Embryonic facial prominence (tissue), 1 donor: ENCODE measurements around the gene CCDC85C.

Experiments used
- DNase-seq: peaks from one replicate; pipeline ENCODE4 v3.0.0-alpha.2; 2016; ENCODE audit errors: extremely low spot score

The CCDC85C gene

GRCh38 chr14:99475660-99476059, 128.3 kb downstream of the CCDC85C start:
- no peak for DNase-seq

DNA sequence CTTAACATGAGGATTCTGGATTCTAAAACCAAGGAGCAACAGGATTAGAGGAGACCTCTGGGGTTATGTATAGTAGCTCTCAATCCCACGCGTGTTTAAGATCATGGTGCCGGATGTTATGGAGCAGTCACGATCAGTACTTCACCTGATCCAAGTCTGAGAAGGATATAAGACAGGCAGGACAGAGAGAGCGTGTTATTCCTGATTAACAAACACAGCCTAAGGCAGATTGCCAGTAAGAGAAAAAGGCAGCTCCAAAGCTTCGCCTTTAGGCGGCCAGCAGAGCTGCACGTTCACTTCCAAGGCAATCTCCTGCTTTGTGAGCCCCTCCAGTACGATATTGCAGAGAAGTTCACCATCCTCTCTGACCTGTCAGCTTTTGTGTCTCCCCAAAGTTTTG, 128.8 kb downstream of the CCDC85C start:
- DNase-seq, result no peak

GRCh38 chr14:99473458-99473857, 130.5 kb downstream of the CCDC85C start:
- no peak for DNase-seq

DNA sequence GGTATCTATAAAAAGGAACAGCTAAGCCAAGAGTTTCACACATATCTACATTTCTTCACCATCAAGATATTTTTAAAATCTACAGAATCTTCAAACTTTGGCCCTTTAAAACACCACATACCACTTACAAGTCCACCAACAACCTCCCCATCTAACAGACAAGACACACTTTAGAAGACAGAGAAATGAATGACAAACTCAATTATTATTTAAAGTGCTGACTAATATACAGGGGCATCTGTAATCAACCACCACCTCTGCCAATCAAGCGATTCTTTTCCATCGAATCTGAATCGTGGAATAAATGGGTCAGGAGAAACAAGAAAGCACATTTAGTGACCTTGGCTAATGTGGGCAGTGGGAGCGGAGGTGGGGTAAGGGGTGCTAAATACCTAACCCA, 131.1 kb downstream of the CCDC85C start:
- DNase-seq, result no peak

- DNase-seq, result no peak
These were observed 132.3 kb downstream of the CCDC85C start for GRCh38 chr14:99471731-99472130.

DNA sequence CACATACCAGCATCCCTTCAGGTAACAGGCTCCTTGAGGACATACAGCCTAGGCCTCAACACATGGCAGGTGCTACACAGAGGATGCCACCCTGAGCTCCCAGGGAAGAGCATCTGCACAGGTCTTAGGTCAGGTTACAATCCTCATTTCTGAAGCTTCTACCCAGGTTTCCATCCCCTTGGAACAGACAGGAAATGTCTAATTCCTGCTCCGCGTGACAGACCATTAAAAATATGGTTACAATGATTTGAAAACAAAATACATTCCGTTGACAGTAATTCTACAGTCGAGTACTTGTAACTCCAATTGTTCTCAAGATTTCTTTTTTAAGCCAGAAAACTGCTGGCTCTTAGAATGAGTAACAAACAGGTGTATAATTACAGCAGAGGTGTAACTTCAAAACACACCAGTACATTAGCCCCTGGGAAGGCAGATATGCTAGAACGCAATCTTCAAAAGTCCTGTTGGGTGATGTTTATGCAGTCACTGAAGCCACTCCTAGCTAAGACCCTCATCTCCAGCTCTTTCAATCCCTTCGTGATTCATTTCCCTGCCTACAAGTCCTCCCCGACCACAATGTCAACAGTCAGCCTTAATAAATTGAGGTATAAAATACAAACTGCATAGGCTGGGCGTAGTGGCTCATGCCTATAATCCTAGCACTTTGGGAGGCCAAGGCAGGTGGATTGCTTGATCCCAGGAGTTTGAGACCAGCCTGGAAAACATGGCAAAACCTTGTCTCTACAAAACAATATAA, 135.0 kb downstream of the CCDC85C start:
- DNase-seq, result no peak

DNA sequence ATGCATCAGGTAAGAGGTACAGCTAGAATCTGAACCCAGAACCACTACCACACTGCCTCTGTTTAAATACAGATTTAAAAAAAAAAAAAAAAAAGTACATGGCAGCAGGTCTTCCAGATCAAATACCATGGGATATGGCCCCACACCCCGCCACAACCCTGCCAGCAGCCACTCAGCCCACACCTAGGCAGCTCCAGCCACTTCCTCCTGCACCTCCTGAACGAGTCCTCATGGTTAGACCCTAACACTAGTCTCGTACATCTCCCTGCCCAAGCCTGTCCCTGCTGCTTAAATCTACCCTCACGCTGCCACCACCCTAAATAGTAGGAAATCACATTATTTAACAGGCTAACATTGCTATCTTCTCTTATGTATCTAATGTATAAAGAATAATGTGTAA, 135.9 kb downstream of the CCDC85C start:
- no peak for DNase-seq

- no peak for DNase-seq
These were observed 136.5 kb downstream of the CCDC85C start for GRCh38 chr14:99467336-99468078.

DNA sequence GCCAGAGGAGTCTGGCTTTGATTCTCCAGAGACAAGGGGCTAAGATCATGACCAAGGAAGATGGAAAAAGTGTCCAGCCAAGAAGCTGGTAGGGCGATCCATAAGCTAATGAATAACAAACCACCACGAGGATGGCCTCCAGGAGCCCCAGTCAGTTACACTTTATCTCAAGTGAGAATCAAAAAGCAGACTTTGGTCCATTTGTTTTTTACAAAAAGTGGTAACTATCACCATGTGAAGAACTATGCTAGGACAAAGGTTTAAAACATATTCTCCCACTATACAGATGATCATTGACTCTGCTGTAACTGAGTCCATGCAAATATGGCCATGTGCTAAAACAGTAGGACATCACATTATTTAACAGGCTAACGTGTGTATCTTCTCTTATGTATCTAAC, 137.2 kb downstream of the CCDC85C start:
- DNase-seq, result no peak

DNA sequence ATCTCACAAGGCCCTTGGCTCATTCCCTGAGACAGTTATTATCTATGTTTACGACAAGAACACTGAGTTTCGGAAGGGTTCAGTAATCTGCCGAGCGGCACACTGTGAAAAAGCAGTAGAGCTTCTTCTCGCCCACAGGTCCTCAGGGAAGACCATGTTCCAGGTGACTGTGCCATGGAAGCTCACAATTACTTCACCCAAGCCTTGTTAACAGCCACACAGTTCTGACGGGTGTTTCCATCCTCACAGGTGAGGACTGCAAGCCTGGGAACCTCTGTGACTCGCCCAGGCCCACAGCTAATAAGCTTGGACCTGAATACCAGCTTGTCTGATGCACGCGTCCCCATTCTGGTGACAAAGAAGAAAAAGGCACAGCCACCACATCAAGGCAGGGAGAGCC, 138.7 kb downstream of the CCDC85C start:
- no peak for DNase-seq

- DNase-seq, result no peak
These were observed 140.0 kb downstream of the CCDC85C start for GRCh38 chr14:99463974-99464373.

- DNase-seq, result no peak
These were observed 141.8 kb downstream of the CCDC85C start for GRCh38 chr14:99462210-99462609.

- DNase-seq, result no peak
These were observed 142.5 kb downstream of the CCDC85C start for GRCh38 chr14:99461411-99462085.

- no peak for DNase-seq
These were observed 143.2 kb downstream of the CCDC85C start for GRCh38 chr14:99460793-99461192.

DNA sequence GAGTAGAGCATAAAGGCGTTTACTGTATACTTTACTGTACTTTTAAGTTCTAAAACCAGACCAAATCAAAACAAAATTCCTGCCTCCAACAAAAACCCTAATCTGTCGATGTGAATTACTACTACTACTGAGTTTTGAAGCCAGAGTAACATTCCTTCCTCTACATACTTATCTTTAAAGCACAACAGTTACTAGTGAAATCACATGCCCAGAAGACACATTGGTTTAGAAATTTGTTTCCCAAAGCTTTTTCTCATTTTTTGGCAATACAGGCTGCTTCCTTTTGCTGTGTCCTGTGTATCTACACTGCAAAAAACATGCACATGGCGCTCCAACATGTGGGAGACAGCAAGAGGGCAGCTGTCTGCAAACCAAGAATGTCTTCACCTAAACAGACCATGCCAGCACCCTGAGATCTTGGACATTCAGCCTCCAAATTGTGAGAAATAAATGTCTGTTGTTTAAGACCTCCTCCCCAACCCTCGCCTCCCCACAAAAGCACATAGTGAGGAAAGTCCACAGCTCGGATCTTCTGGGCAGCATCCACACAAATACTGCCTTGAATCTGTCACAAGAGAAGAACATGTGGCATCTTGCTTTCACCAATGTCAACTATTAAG, 144.4 kb downstream of the CCDC85C start:
- no peak for DNase-seq

DNA sequence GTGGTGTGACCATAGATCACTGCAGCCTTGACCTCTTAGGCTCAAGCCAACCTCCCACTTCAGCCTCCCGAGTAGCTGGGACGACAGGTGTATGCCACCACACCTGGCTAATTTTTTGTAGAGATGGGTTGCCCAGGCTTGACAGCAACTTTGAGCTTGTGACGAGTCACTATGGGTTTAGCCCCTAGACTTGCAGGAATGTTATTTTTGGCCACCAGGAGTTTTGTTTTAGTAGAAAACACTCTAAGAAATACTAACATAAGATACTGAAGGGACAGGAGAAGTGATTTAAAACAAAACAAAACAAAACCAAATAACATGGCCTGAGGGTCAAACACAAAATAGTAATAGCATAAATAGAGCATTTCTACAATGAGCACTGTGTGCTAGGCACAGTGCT, 149.8 kb downstream of the CCDC85C start:
- DNase-seq, result no peak

DNA sequence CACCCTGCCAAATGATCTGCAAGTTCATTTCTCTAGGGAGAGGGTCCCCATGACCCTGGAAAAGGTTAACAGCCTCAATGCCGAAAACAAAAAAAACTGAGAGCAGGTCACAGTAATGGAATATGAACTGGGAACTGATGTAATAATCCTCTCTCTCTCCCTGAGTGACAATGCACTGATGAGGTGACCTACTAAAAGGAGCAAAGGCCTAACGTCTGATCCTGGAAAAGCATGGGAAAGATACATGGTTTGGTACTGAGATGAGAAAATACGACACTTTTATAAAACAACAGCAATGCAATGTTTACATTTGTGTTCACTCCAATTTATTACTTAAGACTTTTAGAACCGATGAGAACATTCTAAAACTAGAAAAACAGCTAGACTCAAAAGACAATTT, 151.0 kb downstream of the CCDC85C start:
- no peak for DNase-seq

- DNase-seq, result no peak
These were observed 152.8 kb downstream of the CCDC85C start for GRCh38 chr14:99451234-99451633.

DNA sequence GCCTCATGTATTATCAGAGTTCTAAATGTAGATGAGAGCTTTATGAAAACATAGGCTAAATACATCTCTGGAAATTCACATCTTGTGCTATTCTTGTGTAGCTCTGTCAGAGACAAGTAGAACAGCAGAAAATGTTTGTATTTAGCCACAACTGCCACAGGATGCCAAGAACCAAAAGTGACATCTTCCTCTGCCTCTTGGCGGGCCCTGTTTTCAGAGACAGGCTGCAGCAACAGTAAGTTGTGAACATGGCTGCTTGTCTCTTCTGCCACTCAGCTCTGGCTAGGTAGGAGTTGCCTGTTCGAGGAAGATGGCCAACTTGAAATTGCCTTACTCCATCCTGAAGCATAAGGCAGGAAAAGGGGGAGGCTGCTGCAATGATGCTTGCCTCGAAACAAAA, 153.7 kb downstream of the CCDC85C start:
- DNase-seq, result no peak
